GM19328 (cell line): ENCODE measurements around the gene IFNLR1.

ENCODE experiments used
- ATAC-seq: cut with Tn5 transposase; IDR thresholded peaks from one replicate; pipeline ENCODE4 v1.9.1; 2021; ENCODE audit warnings: mild to moderate bottlenecking, moderate library complexity; ENCODE audit not compliant: unreplicated experiment

Gene IFNLR1

DNA sequence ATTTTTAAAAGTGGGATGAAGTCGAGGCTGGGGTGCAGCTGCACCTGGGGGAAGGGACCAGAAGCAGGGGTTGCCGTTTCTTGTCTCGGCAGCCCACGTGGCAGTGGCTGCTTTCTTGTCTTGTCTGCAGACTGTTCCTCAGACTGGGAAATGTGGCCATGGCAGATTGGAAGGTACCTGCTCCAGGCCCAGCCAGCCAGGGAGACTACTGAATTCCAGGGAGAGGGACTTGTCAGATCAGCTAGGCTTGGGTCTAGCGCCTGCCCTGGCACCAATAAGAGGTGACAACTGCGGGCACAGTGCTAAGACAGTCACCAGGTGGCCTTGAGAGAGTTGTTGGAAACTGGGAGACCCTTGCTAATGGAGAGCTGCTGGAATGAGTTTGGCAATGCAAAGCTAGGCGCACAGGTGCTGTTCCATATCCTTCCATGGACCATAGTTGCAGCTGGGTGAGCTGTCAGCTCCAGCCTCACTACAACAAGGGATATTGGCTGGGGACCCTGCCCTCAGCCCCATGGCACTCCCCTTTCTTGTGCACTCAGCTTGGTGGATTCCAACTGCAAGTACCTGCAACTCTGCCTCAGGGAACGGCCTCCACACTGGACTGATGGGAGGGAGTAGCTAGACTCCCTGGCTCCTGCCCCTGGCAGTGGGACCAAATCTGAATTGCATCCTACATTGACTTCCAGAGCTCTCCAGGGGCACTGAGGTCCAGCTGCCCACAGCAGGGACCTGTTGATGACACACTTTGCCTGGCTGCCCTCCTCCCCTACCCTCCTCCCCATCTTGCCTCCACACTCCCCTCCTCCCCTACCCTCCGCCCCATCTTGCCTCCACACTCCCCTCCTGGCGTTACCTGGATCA lies 34.2 kb downstream of the IFNLR1 start:
- no peak for ATAC-seq

DNA sequence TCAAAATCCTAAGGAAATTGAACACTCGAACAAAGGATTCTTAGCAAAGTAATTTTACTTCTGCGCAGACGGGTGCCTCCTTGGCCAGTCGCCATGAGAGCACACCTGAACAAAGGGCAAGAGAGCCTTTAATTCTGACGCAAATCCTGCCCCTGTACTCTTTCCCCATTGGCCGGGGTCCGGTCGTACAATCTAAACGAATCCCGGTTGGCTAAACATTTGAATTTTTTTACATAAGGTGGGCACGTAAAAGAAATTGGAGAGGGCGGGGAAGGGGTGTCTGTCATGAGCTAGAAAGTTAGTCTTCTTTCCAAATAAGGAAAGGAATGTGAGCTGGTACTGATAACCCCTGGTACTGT lies 35.9 kb downstream of the IFNLR1 start:
- ATAC-seq = no peak

DNA sequence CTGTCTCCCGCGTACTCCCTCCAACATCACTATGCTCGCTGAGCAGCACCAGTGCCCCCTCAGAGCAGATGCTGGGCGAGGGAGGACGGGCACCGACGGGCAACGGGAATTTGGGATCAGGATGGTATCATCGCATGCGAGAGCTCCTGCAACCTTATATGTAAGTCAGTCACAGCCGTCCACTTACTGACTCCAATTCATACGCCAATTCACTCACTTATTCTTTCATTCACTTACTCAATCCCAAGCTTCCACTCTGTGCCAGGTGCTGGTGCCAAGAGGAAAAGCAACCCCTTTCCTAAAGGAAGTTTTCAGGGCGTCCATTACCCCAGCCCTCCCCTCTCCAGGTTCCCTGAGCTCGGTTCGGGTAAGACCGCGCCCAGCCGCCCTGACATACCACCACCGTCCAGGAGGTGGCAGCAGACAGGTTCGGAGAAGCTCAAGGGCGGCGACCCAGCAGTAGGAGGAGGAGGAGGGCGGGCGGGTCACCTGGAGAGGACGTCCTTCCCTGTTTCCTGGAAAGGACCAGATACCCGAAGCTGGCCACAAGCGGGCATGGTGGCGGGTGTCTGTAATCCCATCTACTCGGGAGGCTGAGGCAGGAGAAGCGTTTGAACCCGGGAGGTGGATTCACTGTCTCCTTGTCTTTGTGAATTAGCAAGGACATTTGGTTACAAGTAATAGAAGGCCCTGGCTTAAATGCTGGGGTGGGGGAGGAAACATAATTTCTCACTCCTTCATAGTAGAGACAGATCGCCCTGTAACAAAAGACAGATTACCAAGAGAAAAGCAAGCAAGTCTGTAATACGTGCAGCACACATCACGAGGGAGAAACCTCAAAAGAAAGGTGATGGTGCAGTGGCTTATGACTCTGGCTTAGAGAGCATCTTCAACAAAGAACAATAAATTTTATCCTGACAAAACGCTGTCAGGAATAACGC lies 36.6 kb downstream of the IFNLR1 start:
- ATAC-seq = no peak

DNA sequence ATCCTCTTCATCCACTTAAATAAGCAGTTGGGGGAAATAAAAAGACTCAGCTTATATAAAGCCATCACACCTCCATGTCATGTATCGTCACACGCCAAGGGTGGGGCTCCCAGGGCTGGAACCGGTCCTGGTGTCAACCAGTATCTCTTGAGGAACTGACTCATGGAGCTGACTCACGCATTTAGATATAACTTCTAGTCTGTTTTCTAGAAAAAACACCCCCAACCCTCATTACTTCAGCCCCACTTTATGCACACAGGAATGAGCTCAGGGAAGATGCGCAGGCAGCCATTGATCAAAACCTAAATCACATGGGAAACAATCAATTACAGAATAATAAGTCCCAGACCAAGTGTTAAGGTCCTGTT lies 37.2 kb downstream of the IFNLR1 start:
- ATAC-seq = no peak

DNA sequence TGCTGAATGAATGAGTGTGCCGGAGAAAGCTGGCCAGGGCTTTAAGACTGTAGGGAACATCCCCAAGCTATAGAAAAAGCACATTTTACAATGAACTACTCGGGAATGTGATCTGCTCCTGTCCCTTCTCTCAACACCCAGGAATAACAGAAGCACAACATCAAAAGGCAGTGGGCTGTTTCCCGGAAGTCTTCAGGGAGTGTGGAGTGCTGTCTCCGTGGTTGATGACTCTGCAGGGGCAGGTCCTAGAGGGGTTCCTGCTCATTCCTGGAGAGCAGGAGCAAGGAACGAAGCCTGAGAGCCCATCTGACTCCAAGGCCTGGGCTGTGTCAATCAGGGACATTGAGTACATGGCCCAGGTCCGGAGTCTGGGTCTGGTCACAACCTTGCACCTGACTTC lies 39.3 kb downstream of the IFNLR1 start:
- no peak for ATAC-seq

DNA sequence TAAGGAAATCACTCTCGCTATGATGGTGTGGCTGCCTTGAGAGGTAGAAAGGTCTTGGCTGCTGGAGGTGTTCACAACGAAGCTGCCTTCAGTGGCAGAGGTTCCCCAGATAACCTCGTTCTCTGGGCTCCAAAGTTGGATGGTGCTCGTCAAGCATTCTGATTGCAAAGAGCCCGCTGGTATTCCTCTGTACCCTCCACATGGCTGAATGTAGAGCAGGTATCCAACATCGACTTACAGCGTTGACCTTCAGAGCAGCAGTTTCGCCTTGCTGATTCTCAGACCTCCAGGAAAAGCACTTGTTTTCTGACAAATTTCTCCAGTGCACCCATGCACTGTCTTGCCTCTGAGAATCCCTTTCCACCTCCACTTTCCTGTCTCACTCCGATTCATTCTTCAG lies 39.9 kb downstream of the IFNLR1 start:
- no peak for ATAC-seq

DNA sequence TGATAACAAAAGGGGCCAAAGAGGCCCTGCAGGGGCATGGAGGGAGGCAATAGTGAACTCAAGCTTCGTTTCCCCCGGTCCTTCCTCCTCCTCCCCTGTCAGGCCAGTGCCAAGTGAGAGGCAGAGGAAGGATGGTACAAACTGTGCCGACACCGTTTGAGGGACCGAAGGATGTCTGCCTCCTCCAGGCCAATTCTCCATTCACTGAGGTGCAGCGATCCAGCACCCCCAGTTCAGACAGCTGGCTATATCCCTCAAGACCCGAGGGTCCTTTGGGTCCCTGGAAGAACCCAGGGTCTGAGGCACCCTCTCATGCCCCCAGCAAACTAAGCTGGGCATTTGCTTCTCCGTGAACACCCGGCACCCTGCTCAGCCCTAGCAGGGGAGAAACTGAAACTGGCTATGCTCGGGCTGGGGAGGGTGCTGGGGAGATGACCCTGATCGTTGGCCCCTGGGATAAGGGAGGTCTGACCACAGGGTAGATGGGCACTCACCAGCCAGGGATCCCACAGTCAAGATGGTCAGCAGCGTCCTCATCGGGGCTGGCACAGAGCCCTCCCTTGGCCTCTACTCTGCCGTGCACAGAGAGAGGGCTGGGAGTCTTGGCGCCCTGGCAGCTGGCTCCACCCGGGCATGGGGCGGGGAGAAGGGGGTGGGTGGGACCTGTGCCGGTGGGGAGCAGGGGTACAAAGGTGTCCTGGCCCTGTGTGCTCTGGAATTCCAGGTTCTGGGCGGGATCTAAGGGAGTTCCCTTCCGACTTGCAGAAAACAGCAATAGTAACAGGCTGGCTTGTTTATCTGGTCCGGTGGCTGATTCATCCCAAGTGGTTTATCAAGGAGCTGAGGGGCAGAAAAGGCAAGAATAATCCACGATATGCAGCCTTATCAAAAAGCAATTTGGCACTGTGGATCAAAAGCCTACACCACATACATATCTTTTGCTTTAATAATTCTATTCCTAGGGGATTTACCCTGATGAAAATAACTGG lies 44.2 kb downstream of the IFNLR1 start, which contains the start of gene IL22RA1:
Gene IL22RA1, minus strand, starts transcription at position 595 of the 989 bp plus-strand sequence. Its CDS starts 58 bp downstream, at position 537.
- ATAC-seq = no peak

DNA sequence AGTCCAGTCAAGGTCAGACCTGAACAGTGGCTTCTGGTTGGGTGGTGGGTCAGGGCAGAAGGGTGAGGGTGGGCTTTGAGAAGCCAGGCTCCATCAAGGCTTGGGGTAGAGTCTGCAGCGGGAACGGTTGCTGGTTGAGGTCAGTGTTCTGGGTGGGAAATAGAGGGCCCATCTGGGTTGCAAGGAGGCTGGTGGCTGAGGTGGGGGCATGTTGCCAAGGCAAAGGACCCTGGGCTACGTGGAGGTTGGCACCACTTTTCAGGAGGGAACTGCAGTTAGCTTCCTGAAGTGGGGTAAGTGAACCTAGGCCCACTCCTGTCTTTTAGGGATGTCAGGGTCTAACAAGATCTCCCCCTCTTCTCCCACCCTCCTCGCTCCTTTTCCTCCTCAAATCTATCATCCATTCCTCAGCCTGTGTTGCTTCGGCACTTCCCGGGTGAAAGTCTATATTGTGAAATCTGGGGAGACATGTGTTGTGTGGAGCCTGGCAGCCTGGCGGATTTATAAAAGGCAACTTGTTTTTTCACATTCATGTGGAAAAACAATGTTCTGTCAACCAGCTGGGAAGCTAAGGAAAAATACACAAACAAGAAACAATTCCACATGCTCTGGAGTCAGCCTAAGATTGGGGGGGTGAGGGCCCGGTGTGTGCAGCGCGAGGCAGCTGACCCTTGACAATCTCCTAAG lies 45.6 kb downstream of the IFNLR1 start:
- ATAC-seq = no peak

DNA sequence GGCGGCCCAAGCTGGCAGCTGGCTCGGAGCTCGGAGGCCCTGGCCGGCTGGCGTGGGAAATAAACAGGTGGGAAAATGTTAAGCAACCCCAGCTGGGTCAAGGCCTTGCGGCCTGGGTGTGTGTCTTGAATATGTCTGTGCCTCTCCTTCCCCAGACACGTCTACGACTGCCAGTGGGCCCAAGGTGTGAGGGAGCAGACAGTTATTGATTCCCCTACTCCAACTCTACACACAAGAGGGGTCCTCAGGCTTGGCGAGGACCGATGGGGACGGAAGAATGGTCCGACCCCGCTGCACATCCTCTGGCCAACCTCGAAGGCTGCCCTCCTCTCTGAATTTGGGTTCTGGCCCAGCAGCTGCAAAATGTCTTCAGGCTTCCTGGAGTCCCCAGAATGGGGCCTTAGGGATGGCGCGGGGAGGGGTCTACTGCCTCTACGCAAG lies 46.3 kb downstream of the IFNLR1 start:
- ATAC-seq = no peak

DNA sequence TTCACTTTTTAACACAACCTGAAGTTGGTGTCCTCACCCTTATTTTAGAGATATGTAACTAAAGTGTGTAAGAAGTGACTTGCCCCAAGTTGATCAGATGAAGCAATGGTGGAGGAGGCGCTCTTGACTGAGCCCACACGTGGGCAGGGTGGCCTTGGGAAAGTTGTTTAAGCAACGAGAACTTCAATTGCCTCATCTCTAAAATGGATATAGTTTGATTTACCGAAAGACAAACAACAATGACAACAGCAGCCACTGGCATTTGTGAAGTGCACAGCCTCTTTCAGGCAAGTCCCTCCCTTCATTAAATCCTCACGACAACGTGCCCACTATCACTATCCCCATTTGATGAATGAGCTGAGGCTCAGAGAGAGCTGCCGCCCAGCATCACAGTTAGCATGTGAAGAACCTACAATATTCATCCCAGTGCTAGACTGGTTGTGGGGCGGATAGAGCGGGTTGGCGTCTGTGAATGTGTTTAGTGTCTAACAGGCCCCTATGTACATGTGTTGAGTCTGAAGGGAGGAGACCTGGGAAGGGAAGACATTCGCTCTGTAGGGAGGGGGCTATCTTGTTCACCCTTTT lies 47.2 kb downstream of the IFNLR1 start:
- ATAC-seq = no peak

DNA sequence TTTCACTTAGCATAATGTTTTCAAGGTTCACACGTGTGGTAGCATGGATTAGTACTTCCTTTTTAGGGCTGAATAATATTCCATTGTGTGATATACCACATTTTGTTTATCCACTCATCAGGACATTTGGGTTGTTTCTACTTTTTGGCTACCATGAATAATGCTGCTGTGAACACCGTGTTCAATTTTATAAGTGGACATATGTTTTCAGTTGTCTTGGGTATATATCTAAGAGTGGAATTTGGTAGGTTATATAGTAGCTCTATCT lies 47.9 kb downstream of the IFNLR1 start:
- ATAC-seq = no peak

DNA sequence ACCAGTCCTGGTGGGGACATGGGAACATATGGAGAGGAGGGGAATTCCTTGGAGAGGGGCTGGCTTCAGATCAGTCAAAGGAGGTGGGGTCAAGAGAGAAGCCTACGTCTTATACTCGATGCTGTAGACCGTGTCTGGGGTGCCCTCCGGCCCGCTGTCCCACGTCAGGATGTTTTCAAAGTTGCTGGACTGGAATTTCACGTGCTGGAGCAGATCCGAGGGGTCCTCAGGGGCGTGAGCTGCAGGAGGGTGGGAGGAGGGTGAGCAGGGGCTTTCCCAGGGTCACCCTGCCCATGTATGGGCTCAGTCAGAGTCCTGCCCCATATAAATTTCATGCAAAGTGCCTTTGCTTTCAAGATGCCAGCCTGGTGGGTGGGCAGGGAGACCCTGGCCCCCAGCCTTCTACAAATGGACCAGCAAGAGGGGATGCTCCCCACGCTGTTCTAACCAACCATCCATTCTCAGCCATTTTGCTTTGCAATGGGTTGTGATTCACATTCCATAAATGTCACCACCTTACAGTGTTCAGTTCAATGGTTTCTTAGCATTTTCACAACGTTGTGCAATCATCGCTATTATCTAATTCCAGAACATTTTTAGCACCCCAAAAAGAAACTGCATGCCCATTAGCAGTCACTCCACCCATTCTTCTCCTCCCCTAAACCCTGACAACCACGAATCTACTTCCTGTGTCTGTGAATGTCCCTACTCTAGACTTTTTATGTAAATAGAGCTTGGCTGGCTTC lies 48.4 kb downstream of the IFNLR1 start:
- ATAC-seq = no peak

DNA sequence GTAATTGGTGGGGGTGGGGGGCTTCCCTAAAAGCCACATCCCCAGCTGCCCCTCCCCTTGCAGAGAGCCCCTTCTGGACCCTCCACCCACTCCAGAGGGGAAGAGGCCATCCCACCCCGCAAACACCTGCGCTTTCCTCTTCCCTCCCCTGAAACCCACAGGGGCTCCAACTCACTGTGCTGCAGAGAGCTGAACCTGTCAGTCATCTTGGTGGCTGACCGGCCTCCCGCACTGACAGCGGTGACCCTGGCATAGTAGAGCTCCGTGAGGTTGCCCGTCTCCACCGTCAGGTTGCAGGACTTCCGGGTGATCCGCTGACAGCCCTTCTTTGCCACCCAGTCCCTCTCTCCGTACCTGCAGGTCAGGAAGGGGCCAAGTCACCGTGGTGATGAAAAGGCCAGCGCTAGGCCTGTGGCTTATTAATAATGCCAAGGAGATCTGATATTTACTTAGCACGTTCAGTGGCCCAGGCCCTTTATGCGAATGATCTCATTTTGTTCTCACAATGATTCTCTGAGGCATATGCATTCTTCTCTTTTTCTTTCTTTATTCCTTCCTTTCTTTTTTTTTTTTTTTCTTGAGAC lies 50.0 kb downstream of the IFNLR1 start:
- no peak for ATAC-seq

DNA sequence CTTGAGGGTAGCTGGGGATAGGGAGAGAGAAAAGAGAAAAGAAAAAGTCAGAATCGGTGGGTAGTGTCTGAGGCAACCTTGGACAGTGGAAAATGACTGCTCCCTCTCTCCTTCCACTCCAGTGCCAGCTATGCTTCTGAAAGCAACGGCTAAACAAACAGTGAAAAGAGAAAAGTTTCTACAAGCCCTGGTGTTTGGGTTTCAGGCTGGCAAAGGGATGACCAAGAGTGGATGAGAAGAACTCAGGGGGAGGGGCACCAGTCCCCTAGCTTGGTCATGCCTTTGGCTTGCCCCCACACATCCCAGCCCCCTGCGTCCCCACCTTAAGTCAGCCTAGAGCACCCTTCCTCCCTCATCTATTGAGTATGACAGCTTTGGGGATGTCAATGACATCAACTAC lies 52.7 kb downstream of the IFNLR1 start:
- ATAC-seq = no peak

DNA sequence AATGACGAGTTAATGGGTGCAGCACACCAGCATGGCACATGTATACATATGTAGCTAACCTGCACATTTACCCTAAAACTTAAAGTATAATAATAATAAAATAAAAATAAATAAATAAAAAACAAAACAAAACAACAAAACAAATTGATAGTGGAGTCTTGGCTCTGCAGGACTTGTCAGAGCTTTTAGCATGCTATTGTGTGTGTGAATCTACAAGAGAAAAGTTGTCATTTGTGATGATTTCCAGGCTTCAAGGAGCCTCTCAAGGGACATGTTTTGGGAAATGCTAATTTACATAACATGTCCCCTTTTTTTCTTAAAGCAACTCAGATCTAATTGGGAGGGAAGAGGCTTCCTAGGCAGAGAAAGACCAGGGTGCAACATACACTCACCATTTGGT lies 53.3 kb downstream of the IFNLR1 start:
- ATAC-seq = no peak

DNA sequence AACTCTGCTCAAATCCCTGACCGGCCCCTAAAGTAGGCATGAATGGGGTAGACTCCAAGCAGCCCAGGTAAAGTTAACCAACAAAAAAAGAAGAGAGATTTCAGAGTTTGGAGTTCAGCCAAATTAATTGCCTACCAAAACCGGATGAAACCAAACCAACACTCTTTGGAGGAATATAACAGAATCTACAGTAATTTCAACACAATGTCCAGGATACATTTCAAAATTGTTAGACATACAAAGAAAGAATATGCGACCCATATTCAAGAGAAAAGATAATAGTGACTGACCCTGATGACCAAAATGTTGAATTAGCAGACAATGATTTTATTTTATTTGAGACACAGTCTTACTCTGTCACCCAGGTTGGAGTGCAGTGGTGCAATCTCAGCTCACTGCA lies 56.7 kb downstream of the IFNLR1 start:
- no peak for ATAC-seq

DNA sequence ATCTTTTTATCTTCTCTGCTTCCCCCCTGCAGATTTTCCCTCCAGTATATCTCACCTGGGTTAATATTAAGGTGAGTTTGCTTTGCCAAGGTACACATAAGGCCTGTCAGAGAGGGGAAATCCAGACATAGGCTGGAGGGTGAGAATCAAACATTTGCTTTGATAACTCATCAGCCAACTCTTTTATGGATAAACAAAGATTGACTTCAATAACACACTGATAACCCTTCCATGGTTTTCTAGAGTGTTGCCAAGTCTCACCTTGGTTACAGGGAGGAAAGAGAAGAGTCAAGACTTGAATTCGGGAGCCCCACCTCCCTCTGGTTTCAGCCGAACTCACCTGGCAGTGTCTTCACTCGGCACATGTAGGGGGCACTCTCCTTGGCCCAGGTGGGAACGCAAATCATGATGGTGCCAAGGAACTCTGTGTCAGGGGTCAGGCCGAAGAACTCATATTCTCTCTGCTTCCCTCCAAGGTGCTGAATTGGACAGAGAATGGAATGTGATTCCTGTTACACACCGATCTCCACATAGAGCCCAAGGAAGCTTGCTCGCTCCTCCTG lies 59.2 kb downstream of the IFNLR1 start:
- ATAC-seq = no peak

DNA sequence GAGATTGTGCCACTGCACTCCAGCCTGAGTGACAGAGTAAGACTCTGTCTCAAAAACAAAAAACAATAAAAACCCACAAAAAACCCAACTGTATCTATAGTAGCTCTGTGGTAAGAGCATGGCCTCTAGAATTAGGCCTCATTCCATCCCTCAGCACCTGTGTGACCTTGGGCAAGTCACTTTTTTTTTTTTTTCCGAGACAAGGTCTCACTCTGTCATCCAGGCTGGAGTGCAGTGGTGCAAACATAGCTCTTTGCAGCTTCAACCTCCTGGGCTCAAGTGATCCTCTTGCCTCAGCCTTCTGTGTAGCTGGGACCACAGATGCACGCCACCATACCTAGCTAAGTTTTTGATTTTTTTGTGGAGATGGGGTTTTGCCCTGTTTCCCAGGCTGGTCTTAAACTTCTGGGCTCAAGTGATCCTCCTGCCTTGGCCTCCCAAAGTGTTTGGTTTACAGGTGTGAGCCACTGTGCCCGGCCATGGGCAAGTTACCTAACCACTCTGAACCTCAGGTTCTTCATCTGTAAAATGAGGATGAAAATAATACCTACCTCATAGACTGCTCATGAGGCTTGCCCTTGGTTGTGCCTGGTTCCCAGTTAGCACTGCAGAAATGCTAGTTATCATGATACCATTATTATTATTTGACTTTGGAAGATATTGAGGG lies 59.8 kb downstream of the IFNLR1 start:
- no peak for ATAC-seq
